HK-2 (cell line): ENCODE measurements around the gene ZNF337.
"Not testable (repeated sequence)": the region's sequence is repeated elsewhere in the genome, so short reads cannot be mapped to it uniquely, and the experiment has no call there.

Source experiments
- DNase-seq: peaks from one replicate; pipeline ENCODE4 v3.0.0-alpha.2; 2018; ENCODE audit not compliant: unreplicated experiment

Gene ZNF337

DNA sequence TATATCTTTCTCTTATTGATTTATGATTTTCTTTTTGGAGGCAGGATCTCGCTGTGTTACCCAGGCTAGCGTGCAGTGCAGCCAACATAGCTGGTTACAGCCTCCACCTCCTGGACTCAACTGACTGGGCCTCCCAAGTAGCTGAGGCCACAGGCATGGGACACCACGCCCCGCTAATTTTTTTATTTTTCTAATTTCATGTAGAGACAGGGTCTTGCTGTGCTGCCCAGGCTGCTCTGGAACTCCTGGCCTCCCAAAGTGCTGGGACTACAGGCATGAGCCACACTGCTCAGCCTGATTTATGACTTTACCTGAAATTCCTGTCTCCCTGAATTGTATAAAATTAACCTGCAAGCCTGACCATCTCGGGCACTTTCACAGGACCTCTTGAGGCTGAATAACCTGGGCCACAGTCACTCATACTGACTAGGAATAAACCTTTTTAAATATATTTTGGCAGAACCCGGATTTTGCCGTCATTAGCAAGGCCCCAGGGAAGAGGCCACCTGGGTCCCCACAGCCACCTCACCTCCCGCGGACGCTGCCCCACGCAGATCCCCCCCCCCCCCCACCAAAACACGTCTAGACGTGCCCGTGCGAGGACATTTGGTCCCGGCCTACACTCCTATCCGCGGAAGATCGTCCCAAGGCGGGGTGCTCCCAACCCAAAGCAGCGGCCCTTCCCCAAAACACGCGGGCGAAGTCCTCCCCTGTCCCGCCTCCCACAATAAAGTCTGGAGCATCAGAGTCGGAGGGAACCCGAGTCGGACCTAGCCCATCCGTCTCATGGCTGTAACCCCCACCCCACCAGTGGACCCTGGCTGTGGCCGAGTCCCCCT is 902 bp downstream of the ZNF337 start:
- peak; percentile 18 for DNase-seq

DNA sequence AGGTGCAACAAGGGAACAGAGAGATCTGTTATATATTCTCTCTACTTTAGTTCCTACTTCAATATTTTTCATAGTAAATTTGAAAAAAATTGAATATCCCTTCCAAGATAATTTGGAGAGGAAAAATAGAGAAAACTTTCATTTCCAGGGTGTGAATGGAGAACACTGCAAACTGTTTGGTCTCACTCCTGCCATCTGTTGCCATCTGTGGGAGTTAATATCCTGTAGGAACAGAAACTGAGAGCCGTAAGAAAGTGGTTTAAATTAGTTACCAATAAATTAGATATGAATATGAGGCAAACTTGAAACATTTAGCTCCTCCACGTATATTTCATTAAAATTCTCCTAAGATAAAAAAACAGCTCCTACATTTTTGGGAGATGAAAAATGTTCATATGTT is 4.2 kb downstream of the ZNF337 start:
- DNase-seq: no peak

GRCh38 chr20:25690427-25690826 is 6.2 kb downstream of the ZNF337 start:
- no peak for DNase-seq

- DNase-seq: no peak
These were observed 10.3 kb downstream of the ZNF337 start for GRCh38 chr20:25686081-25687067.

DNA sequence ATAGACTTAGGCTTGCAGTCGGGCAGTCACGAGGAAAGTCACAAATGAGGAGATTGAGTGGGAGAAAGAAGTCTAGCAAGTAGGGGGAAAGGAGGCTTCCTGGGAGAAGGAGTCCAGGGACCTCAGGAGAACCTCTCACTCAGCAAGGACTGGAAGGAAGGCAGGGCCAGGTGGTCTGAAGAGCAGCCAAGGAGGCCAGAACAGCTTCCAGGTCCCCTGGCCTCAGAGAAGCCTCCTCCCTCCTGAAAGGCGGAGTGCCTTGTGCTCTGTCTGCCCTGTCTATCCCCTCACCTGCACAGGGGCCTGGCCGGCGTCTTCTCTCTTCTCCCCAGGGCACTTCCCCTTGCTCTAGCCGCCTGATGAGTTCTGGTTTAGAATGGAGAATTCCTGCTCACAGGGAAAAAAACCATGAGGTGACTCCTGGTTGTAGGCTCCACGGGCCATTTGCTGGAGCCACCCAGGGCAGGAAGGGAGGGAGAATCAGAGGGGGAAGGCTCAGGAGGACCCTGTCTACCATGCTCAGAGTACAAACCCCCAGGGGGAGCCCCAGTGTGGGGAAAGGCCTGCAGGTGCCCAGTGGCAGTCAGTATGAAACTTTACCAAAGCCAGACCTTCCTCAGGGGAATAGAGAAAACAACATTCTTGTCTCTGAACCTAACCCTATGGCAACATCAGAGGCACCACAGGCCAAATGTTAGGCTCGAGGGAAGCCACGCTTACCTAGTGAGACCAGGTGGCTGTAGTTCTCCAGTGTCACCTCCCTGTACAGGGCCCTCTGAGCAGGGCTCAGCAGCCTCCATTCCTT is 11.2 kb downstream of the ZNF337 start:
- no peak for DNase-seq

DNA sequence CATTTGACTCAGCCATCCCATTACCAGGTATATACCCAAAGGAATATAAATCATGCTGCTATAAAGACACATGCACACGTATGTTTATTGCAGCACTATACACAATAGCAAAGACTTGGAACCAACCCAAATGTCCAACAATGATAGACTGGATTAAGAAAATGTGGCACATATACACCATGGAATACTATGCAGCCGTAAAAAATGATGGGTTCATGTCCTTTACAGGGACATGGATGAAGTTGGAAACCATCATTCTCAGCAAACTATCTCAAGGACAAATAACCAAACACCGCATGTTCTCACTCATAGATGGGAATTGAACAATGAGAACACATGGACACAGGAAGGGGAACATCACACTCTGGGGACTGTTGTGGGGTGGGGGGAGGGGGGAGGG is 12.8 kb downstream of the ZNF337 start:
- not testable (repeated sequence) for DNase-seq

DNA sequence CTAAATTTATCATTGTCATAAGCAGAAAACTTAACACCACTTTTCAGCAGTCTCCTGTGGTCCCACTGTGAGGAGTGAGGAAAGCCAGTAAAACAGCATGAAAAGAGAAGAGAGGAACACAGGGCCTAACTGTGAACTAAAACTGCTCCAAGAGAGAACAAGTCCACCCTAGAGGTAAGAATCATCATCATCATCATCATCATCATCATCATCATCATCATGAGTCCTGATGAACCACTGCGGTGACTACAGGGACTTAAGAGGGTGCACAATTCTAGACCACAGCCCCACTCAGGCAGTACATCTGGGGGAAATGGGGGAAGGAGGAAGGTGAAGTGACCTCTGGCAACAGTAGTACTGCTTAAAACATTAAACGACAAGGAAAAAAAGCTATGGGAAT is 13.6 kb downstream of the ZNF337 start:
- no peak for DNase-seq

GRCh38 chr20:25676164-25676809 is 20.4 kb downstream of the ZNF337 start:
- DNase-seq: no peak

DNA sequence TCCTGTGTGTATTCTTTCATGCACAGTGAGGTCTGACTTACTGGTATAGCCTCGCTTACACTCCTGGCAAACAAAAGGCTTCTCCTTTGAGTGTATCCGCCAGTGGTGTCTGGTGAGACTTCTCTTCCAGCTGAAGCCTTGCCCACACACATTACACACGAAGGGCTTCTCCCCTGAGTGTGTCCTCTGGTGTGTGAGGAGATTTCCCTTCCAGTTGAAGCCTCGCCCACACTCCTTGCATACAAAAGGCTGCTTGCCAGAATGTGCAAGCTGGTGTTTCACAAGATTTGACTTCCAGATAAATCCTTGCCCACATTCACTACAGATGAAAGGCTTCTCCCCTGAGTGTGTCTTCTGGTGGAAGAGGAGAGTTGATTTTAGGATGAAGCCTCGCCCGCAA is 21.5 kb downstream of the ZNF337 start:
- DNase-seq: no peak

- no peak for DNase-seq
These were observed 23.9 kb downstream of the ZNF337 start for GRCh38 chr20:25672659-25673235.

DNA sequence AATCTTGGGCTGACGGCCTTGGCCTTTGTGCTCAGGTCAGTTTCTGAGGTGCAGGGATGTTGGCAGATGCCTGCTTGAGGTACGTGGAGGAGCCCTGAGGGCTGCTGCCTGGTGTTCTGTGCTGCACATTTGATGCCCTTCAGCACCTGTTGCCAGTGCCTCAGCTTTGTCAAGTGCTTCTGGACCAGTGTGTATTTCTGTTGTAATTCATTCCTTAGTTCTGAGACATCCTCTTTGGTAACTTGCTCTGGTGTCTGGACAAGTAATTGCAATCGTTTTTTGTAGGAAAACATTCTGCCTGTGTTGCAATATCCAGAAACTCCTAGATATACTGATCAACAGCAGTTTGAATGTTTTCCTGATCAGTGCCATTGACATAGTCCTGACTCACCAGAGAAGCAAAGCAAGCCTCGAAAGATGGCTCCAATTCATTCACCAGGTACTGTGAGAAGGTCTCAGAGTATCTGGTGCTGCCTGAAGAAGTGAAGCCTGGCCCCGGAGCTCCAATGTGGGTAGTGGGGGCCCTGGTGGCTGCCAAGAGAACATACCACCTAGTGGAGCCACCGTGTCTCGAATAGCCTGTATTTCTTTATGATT is 26.7 kb downstream of the ZNF337 start:
- DNase-seq: no peak

GRCh38 chr20:25668446-25668845 is 28.2 kb downstream of the ZNF337 start:
- no peak for DNase-seq

DNA sequence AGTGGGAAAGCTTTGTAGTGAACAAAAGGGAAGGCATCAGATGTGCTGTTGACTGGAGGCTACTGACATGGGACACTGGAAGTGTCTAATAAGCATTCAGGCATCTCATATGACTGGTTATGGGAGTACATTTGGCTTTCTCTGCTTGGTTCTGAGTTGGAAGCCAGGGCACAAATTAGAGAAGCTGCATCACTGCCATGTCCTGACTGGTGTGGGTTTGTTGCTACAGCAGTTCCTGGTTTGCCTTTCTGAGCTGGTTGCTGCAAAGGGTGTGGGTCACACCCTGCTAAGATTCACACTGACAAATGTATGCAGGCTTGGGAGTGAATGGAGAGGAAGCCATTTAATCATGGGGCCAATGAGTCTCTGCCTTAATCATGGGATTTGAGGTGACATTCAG is 36.7 kb downstream of the ZNF337 start:
- no peak for DNase-seq

DNA sequence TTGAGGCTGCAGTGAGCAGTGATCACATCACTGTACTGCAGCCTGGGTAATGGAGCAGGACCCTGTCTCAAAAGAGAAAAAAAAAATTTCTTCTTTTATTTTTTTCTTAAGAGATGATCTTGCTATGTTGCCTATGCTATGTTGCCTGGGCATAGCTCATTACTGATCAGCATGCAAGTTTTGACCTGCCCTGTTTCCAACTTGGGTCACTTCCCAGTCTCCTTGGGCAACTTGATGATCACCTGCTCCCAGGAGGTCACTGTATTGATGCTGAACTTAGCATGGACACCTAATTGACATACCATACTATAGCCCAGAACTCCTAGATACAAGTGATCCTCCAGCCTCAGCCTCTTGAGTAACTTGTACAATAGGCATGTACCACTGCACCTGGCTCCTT is 42.2 kb downstream of the ZNF337 start:
- DNase-seq: no peak

GRCh38 chr20:25652866-25653265 is 43.8 kb downstream of the ZNF337 start:
- not testable (repeated sequence) for DNase-seq

DNA sequence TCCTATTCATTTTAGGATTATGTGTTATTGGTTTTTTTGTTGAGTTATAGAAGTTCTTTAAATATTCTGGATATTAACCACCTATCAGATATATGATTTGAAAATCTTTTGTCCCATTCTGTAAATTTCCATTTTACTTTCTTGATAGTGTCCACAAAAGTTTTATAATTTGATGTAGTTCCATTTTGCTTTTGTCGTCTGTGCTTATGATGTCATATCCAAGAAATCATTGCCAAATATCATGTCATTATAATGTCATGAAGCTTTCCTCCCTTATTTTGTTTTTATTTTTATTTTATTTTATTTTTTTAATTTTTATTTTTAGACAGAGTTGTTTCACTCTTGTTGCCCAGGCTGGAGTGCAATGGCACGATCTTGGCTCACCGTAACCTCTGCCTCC is 51.8 kb downstream of the ZNF337 start:
- no peak for DNase-seq

GRCh38 chr20:25643716-25644115 is 52.9 kb downstream of the ZNF337 start:
- no peak for DNase-seq

DNA sequence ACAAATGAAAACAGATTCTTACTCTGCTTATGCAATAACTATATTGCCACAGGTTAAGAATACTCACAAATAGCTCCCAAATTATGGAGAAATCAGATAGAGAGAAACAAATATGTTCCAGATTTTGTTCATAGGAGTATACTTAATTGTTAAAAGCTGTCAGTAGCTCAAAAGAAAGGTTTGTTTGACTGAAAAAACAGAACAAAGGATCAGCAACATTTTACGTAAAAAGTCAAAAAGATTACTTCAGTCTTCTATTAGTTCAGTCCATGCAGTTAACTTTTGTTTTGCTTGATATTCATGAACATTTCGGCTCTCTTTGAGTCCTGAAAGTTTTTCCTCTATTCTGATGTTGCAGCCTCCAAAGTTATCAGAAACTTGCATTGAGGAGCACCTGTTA is 59.4 kb downstream of the ZNF337 start:
- DNase-seq: no peak

DNA sequence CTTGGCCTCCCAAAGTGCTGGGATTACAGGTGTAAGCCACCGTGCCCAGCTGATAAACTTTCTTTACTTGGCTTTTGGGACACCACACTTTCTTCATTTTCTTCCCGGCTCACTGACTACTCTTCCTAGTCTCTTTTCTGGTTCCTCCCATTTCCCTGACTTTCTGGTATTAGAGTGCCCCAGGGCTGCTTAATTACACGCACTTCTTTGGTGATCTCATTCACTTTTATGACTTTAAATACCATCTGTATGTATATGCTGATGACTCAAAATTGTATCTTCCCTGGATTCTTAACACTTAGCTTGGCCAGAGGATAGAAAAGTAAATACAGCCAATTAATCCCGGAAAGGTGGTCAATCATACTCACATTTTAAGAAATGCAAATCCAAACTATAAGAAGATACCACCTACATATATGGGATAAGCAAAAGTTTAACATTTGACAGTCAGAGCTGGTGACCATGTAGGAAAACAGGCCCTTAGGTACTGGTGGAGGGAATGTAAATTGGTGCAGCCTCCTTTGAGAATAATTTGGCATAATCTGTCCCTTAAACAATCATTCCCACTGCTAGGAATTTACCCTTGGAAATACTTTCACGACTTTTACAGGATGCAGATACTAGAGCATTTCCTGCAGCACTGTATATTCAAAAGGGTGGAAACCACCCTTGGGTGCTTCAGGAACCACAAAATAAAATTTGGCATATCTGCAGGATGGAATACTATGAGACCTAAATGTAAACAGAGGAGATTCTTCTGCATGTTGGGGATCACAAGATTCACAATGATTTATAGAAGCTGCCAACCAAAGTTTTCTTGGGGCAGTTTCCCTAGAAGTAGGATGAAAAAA is 63.5 kb downstream of the ZNF337 start:
- no peak for DNase-seq

DNA sequence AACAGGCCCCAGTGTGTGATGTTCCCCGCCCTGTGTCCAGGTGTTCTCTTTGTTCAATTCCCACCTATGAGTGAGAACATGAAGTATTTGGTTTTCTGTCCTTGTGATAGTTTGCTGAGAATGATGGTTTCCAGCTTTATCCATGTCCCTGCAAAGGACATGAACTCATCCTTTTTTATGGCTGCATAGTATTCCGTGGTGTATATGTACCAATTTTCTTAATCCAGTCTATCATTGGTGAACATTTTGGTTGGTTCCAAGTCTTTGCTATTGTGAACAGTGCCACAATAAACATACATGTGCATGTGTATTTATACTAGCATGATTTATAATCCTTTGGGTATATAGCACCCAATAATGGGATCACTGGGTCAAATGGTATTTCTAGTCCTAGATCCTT is 66.0 kb downstream of the ZNF337 start:
- not testable (repeated sequence) for DNase-seq
